ENCODE measurements around the gene PRR7. TPM values are rescaled to one million over a fixed set of nuclear protein-coding genes. Genes with fewer than 3 reads are reported as not detected.

PRR7 gene
- total and polyA plus RNA-seq, 2 of the 13 experiments (the other 11 are each of a cell fraction or from before 2014, with no cell fraction given), result 4.8 to 5.0 TPM

DNA sequence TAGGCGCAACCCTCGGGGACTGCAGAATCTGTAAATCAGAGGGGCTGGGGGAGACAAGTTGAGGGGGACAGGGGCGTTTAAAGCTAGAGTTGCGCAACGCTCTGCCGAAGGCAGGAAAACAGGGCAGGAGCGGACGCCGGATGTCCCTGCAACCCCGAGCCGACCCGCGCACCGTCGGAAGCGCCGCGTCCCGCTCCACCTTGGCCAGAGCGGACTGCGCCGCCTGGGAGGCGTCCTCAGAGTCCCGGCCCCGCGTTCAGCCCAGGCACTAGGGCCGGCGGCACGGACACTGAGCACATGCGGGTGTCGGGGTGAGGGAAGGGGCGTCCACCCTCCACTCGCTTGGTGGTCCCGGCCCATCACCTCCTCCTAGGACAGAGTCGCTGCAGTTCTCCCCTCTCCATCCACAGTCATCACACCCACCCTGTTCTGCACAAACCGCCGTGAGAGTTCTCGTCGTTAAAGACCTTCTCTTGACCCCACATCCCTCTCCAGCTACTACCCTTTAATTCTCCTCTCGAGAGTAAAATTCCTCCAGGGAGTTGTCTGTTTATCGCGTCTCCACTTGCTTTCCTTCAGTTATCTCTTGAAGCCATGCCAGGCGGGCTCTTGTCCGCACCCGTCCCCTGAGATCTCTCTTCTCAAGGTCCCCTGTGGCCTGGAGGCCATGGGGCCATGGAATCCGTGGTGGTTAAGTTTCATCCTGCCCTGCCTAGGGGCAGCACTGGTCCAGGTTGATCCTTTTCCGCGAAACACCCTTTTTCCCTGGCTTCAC is 51.6 kb downstream of the PRR7 start (continued):
- TF ChIP-seq, protein P1, sequence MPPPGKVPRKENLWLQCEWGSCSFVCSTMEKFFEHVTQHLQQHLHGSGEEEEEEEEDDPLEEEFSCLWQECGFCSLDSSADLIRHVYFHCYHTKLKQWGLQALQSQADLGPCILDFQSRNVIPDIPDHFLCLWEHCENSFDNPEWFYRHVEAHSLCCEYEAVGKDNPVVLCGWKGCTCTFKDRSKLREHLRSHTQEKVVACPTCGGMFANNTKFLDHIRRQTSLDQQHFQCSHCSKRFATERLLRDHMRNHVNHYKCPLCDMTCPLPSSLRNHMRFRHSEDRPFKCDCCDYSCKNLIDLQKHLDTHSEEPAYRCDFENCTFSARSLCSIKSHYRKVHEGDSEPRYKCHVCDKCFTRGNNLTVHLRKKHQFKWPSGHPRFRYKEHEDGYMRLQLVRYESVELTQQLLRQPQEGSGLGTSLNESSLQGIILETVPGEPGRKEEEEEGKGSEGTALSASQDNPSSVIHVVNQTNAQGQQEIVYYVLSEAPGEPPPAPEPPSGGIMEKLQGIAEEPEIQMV (CRISPR knock-in tag; IDR thresholded peaks at IDR 0.05; ENCODE audit: low read depth), result peak; percentile 84; the same call in 1 of the 2 replicates
- TF ChIP-seq ZNF432 (CRISPR knock-in tag; IDR thresholded peaks at IDR 0.05; ENCODE audit: borderline replicate concordance), result no peak
- TF ChIP-seq, protein P2, sequence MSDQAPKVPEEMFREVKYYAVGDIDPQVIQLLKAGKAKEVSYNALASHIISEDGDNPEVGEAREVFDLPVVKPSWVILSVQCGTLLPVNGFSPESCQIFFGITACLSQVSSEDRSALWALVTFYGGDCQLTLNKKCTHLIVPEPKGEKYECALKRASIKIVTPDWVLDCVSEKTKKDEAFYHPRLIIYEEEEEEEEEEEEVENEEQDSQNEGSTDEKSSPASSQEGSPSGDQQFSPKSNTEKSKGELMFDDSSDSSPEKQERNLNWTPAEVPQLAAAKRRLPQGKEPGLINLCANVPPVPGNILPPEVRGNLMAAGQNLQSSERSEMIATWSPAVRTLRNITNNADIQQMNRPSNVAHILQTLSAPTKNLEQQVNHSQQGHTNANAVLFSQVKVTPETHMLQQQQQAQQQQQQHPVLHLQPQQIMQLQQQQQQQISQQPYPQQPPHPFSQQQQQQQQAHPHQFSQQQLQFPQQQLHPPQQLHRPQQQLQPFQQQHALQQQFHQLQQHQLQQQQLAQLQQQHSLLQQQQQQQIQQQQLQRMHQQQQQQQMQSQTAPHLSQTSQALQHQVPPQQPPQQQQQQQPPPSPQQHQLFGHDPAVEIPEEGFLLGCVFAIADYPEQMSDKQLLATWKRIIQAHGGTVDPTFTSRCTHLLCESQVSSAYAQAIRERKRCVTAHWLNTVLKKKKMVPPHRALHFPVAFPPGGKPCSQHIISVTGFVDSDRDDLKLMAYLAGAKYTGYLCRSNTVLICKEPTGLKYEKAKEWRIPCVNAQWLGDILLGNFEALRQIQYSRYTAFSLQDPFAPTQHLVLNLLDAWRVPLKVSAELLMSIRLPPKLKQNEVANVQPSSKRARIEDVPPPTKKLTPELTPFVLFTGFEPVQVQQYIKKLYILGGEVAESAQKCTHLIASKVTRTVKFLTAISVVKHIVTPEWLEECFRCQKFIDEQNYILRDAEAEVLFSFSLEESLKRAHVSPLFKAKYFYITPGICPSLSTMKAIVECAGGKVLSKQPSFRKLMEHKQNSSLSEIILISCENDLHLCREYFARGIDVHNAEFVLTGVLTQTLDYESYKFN (CRISPR knock-in tag; conservative IDR thresholded peaks at IDR 0.05), result no peak
- TF ChIP-seq CEBPB (IDR thresholded peaks at IDR 0.05; ENCODE audit: borderline replicate concordance, low read depth, low read length), result peak; percentile 94
- TF ChIP-seq E2F5 (CRISPR knock-in tag; conservative IDR thresholded peaks at IDR 0.05), result no peak
- TF ChIP-seq RARG (CRISPR knock-in tag; IDR thresholded peaks at IDR 0.05; ENCODE audit: low read depth), result no peak
- TF ChIP-seq ZNF564 (CRISPR knock-in tag; IDR thresholded peaks at IDR 0.05), result 0 out of 2 replicates have a peak, but pooled peaks have one; percentile 67
- no peak for TF ChIP-seq POLR2A (IDR thresholded peaks at IDR 0.05; ENCODE audit: insufficient read depth in 1 of 2, low read depth in 2 of 2, low read length in 2 of 2)
- peak; percentile 22 for TF ChIP-seq ZNF687 (CRISPR knock-in tag; IDR thresholded peaks at IDR 0.05)
- TF ChIP-seq, protein P3, sequence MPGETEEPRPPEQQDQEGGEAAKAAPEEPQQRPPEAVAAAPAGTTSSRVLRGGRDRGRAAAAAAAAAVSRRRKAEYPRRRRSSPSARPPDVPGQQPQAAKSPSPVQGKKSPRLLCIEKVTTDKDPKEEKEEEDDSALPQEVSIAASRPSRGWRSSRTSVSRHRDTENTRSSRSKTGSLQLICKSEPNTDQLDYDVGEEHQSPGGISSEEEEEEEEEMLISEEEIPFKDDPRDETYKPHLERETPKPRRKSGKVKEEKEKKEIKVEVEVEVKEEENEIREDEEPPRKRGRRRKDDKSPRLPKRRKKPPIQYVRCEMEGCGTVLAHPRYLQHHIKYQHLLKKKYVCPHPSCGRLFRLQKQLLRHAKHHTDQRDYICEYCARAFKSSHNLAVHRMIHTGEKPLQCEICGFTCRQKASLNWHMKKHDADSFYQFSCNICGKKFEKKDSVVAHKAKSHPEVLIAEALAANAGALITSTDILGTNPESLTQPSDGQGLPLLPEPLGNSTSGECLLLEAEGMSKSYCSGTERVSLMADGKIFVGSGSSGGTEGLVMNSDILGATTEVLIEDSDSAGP (CRISPR knock-in tag; IDR thresholded peaks at IDR 0.05; ENCODE audit: borderline replicate concordance), result peak; percentile 62; the same call in 1 of the 2 replicates
- TF ChIP-seq ATAD3A (CRISPR knock-in tag; IDR thresholded peaks at IDR 0.05), result no peak
- TF ChIP-seq, protein P4, sequence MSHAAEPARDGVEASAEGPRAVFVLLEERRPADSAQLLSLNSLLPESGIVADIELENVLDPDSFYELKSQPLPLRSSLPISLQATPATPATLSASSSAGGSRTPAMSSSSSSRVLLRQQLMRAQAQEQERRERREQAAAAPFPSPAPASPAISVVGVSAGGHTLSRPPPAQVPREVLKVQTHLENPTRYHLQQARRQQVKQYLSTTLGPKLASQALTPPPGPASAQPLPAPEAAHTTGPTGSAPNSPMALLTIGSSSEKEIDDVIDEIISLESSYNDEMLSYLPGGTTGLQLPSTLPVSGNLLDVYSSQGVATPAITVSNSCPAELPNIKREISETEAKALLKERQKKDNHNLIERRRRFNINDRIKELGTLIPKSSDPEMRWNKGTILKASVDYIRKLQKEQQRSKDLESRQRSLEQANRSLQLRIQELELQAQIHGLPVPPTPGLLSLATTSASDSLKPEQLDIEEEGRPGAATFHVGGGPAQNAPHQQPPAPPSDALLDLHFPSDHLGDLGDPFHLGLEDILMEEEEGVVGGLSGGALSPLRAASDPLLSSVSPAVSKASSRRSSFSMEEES (CRISPR knock-in tag; IDR thresholded peaks at IDR 0.05), result no peak
- TF ChIP-seq ZSCAN20 (CRISPR knock-in tag; IDR thresholded peaks at IDR 0.05; ENCODE audit: borderline replicate concordance), result no peak
- TF ChIP-seq ZNF530 (CRISPR knock-in tag; IDR thresholded peaks at IDR 0.05; ENCODE audit: low read depth), result no peak

Data from HepG2 (cell line).